RWPE1 (cell line): ENCODE data around the gene ITPK1.

Experiments used
- CTCF ChIA-PET: fragments of 350-600 bp; sonication (Branson Sonifier 250); formaldehyde crosslinking; extraction: SDS; loops from one replicate; lab custom pipeline; 2021; lab: Yijun Ruan, JAX
- POLR2A ChIA-PET: fragments of 400-600 bp; formaldehyde crosslinking; extraction: SDS; loops from one replicate; lab custom pipeline; 2020; ENCODE audit warnings: antibody characterized with exemption; ENCODE audit not compliant: low non-redundant PET; lab: Yijun Ruan, JAX
- DNase-seq: peaks from one replicate; pipeline ENCODE4 v3.0.0; 2012; ENCODE audit warnings: low spot score
- H3K27ac ChIP-seq: fragments of 450-650 bp; 2 replicates; pipeline ENCODE4 v1.5.1; 2017
- CTCF ChIP-seq: fragments of 450-650 bp; conservative IDR thresholded peaks from 2 replicates; pipeline ENCODE4 v1.5.1; 2017; ENCODE audit warnings: low read depth, mild to moderate bottlenecking

The ITPK1 gene

GRCh38 chr14:93045965-93046704 is 69.6 kb downstream of the ITPK1 start:
- no peak for TF ChIP-seq CTCF
- ChIA-PET CTCF (no interaction called here), POLR2A (no interaction called here)
- no peak for DNase-seq
- H3K27ac ChIP-seq: peak overlapping the region; percentile 99

- DNase-seq: no peak
- ChIA-PET CTCF (no interaction called here), POLR2A (no interaction called here)
- H3K27ac ChIP-seq: peak overlapping the region; percentile 99
- TF ChIP-seq CTCF: no peak
Measured at GRCh38 chr14:93045211-93045674, 70.5 kb downstream of the ITPK1 start.

DNA sequence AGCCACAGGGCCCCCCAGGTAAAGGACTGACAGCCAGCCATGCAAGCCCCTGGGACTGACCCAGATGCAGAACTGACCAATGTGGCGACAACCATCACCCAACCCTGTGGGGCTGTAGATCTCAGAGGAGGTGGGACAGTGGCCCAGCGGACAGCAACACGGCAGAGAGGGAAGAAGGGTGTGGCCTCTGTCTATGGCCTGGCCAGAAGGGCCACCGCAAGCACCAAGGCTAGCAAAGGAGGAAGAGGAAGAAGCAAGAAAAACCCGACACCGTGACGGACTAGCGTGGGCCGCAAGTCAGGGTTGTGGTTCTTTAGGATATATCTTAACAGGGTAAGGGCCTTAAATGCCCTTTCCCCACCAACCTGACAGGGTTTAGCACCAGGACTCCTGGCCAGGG is 71.2 kb downstream of the ITPK1 start:
- POLR2A ChIA-PET: interaction anchor here (1.2 kb wide), 1 partner anchor 15 kb away, joined by 3 read pairs; no protein-coding TSS in a partner anchor
- no peak for DNase-seq
- CTCF ChIA-PET: interaction anchor here (0.8 kb wide), 1 partner anchor 125 kb away, joined by 5 read pairs; no protein-coding TSS in a partner anchor
- peak overlapping the region; percentile 99 for H3K27ac ChIP-seq
- no peak for TF ChIP-seq CTCF

- H3K27ac ChIP-seq: peak overlapping the region; percentile 99
- ChIA-PET CTCF (interaction anchor here (0.8 kb wide), 1 partner anchor 124 kb away, joined by 5 read pairs; no protein-coding TSS in a partner anchor), POLR2A (interaction anchor here (0.6 to 1.2 kb wide), 2 partner anchors 16 to 115 kb away, joined by 3 to 5 read pairs; no protein-coding TSS in a partner anchor)
- no peak for TF ChIP-seq CTCF
- peak; percentile 89 for DNase-seq
Measured at GRCh38 chr14:93044121-93044520, 71.6 kb downstream of the ITPK1 start.

DNA sequence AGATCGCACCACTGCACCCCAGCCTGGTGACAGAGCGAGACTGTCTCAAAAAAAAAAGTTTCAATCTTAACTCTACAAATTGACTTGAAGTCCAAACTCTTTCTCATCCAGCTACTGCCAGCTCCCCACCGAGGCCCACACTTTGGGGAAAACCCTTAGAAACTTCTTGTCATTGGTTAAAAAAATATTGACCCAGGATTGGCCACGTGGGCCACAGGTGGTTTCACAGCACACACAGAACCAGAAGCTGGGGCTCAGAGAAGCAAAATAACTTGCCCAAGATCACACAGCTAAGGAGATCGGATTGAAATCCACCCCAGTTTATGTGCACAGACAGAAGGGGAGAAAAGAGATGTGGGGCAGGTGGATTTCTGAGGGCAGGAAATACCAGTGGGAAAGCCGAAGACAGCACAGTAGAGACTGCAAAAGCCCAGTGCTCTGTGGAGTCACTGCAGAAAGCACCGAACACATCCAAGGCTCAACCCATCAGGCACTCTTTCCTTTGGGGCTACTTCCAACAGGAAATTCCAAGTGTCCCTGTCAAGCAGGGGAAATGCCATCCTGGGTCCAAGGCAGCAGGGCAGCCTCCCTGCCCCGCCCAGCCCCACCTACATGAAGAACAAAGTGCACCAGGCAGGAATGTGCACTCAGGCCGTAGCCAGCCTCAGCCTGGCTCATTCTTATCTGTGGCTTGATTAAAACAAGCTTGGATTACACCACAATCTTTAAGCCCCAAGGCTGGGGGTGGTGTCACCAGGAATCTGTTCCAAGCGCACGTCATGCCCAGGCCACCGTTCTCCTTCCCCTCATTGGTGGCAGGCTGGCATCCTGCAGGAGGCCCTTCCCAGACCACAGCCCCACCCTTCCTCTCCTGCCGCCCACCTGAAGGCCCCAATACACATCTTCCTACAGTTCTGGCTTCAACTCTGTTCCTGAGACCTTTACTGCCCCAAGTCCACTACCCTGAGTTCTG is 72.5 kb downstream of the ITPK1 start:
- no peak for TF ChIP-seq CTCF
- ChIA-PET CTCF (interaction anchor here (0.8 kb wide), 1 partner anchor 124 kb away, joined by 5 read pairs; no protein-coding TSS in a partner anchor), POLR2A (interaction anchor here (0.5 to 1.2 kb wide), 4 partner anchors 17 to 114 kb away, joined by 3 to 5 read pairs (median 4); no protein-coding TSS in a partner anchor)
- H3K27ac ChIP-seq: peak overlapping the region; percentile 99
- peak; percentile 95 for DNase-seq

GRCh38 chr14:93041830-93042229 is 73.9 kb downstream of the ITPK1 start:
- DNase-seq: no peak
- ChIA-PET CTCF (no interaction called here), POLR2A (no interaction called here)
- TF ChIP-seq CTCF: no peak
- H3K27ac ChIP-seq: peak overlapping the region; percentile 99
